HepG2 (cell line): ENCODE data around the gene TUBG1. TPM values are rescaled to one million over a fixed set of nuclear protein-coding genes. Genes with fewer than 3 reads are reported as not detected.
A peak's percentile ranks its signal among the peaks of the same experiment; 100 is the strongest.

Experiments used
- CENPT ChIP-seq: sonication (generic); formaldehyde crosslinking; IDR thresholded peaks from 2 replicates; pipeline ENCODE4 v1.8.0; 2022; ENCODE audit warnings: low read depth, mild to moderate bottlenecking, moderate library complexity, missing genetic modification reagents
- JDP2 ChIP-seq: sonication (generic); formaldehyde crosslinking; IDR thresholded peaks from 2 replicates; pipeline ENCODE4 v1.8.1; 2022; ENCODE audit warnings: missing genetic modification reagents, borderline replicate concordance
- KLF9 ChIP-seq: IDR thresholded peaks from 2 replicates; pipeline ENCODE4 v1.6.1; 2016; ENCODE audit warnings: low read depth
- SAP130 ChIP-seq: IDR thresholded peaks from 2 replicates; pipeline ENCODE4 v1.6.1; 2016; ENCODE audit warnings: low read depth
- SNAPC2 ChIP-seq: sonication (generic); formaldehyde crosslinking; IDR thresholded peaks from 2 replicates; pipeline ENCODE4 v1.8.1; 2022; ENCODE audit warnings: mild to moderate bottlenecking, missing genetic modification reagents
- THAP7 ChIP-seq: sonication (generic); formaldehyde crosslinking; IDR thresholded peaks from 2 replicates; pipeline ENCODE4 v1.8.1; 2023; ENCODE audit warnings: mild to moderate bottlenecking, missing genetic modification reagents
- TRAFD1 ChIP-seq: sonication (generic); formaldehyde crosslinking; IDR thresholded peaks from 2 replicates; pipeline ENCODE4 v1.5.1; 2020; ENCODE audit warnings: missing genetic modification reagents, mild to moderate bottlenecking, borderline replicate concordance
- ZBTB40 ChIP-seq, 2 experiments: fragments of 450-650 bp in 1 of 2; sonication (generic) in 1 of 2; formaldehyde crosslinking in 1 of 2; IDR thresholded peaks; 2 replicates each; pipeline versions ENCODE4 v1.6.1 to v1.8.0; 2016 to 2022; ENCODE audit warnings: antibody characterized with exemption in 1 of 2, mild to moderate bottlenecking in 1 of 2, missing genetic modification reagents in 1 of 2
- ZNF362 ChIP-seq: sonication (generic); formaldehyde crosslinking; IDR thresholded peaks from 2 replicates; pipeline ENCODE4 v1.4.0; 2020; ENCODE audit warnings: missing genetic modification reagents, mild to moderate bottlenecking, borderline replicate concordance
- ZNF414 ChIP-seq: sonication (generic); formaldehyde crosslinking; IDR thresholded peaks from 2 replicates; pipeline ENCODE4 v1.5.0; 2020; ENCODE audit warnings: missing genetic modification reagents
- ZNF501 ChIP-seq: sonication (generic); formaldehyde crosslinking; IDR thresholded peaks from 2 replicates; pipeline ENCODE4 v1.5.1; 2020; ENCODE audit warnings: mild to moderate bottlenecking, moderate library complexity, missing genetic modification reagents
- ZNF549 ChIP-seq: sonication (generic); formaldehyde crosslinking; IDR thresholded peaks from 2 replicates; pipeline ENCODE4 v1.5.0; 2020; ENCODE audit warnings: missing genetic modification reagents
- ZNF75D ChIP-seq: sonication (generic); formaldehyde crosslinking; IDR thresholded peaks from 2 replicates; pipeline ENCODE4 v1.8.1; 2023; ENCODE audit warnings: missing genetic modification reagents, mild to moderate bottlenecking, borderline replicate concordance
- ZNF784 ChIP-seq: sonication (generic); formaldehyde crosslinking; IDR thresholded peaks from 2 replicates; pipeline ENCODE4 v1.5.1; 2020; ENCODE audit warnings: missing genetic modification reagents, mild to moderate bottlenecking, borderline replicate concordance
- polyA plus RNA-seq, 8 experiments: library from polyadenylated mRNA; depleted of rRNA in 3 of 8; stranded (reverse) in 7 of 8; unstranded in 1 of 8; fragments of >200 nt; fragmentation: Illumina TruSeq in 4 of 8; extraction: Trizol in 4 of 8; gene quantifications; 2 replicates each; pipeline versions ENCODE4 v1.2.1 to v1.2.3, GENCODE V29; 2011 to 2016; ENCODE audit warnings: low read depth in 4 of 8, missing spikeins in 1 of 8, mixed read lengths in 1 of 8; ENCODE audit not compliant: insufficient read depth in 1 of 8
- total RNA-seq, 5 experiments: library from RNA; depleted of rRNA; stranded (reverse); fragments of >200 nt; fragmentation: Illumina TruSeq; extraction: Trizol; gene quantifications; 2 replicates each; pipeline ENCODE4 v1.2.3, GENCODE V29; 2016; ENCODE audit warnings: low read depth in 1 of 5

TUBG1 gene
- total and polyA plus RNA-seq, 2 of the 13 experiments (the other 11 are each of a cell fraction or from before 2014, with no cell fraction given), result 74.1 to 137 TPM

- TF ChIP-seq ZNF362 (CRISPR knock-in tag) (no peak), KLF9 (CRISPR knock-in tag) (no peak), ZNF501 (CRISPR knock-in tag) (peak; percentile 99), ZNF784 (CRISPR knock-in tag) (peak; percentile 85; the same call in 1 of the 2 replicates), CENPT (no peak), JDP2 (CRISPR knock-in tag) (no peak), THAP7 (CRISPR knock-in tag) (no peak; the same call in 1 of the 2 replicates), ZBTB40 (IDR thresholded peaks at IDR 0.05) (no peak), ZBTB40 (CRISPR knock-in tag; IDR thresholded peaks at IDR 0.05) (peak; percentile 2), SNAPC2 (CRISPR knock-in tag) (peak; percentile 64; the same call in 1 of the 2 replicates), ZNF75D (CRISPR knock-in tag) (peak; percentile 82; the same call in 1 of the 2 replicates), SAP130 (peak; percentile 89), ZNF414 (peak; percentile 95), TRAFD1 (CRISPR knock-in tag) (no peak), ZNF549 (no peak)
These were observed at the start of gene TUBG1, which contains the start of gene RETREG3 (continued) for GRCh38 chr17:42609182-42609813.
